ENCODE measurements around the gene PRDM7. TPM values are rescaled to one million over a fixed set of nuclear protein-coding genes. Genes with fewer than 3 reads are reported as not detected.

PRDM7 gene
- total and polyA plus RNA-seq, 12 donors = not detected

GRCh38 chr16:90019543-90020259 is 57.4 kb downstream of the PRDM7 start:
- peak in 1 of 6 experiments; percentile 45 for TF ChIP-seq CTCF (IDR thresholded peaks at IDR 0.05)
- no peak for TF ChIP-seq POLR2A (IDR thresholded peaks at IDR 0.05)
- 0 to 7% (median 3%) methylated on average over 1 to 57 of the region's 57 CpGs for WGBS, 4 donors
- no peaks in the 10 kb centered on the region for H3K27me3 ChIP-seq
- peak in 2 of 7 donors; percentile 36 to 50 for DNase-seq
- intact Hi-C loops (cut with DNase I) = no loop called here
- H3K36me3 ChIP-seq (replicated peaks in 1 of 2) = no peaks in the 10 kb centered on the region
- peak overlapping the region in 2 of 5 donors; percentile 28 to 69 for H3K27ac ChIP-seq
- peak overlapping the region in 2 of 4 donors; percentile 67 to 86 for H3K4me3 ChIP-seq
- peaks cover 8 to 28% of the 10 kb centered on the region in 2 donors for H3K4me1 ChIP-seq (replicated peaks in 1 of 2)
- no peaks in the 10 kb centered on the region for H3K9me3 ChIP-seq (replicated peaks in 1 of 3)

- Histone ChIP-seq H3K9me3 (replicated peaks in 1 of 3) (no peaks in the 10 kb centered on the region), H3K27me3 (no peaks in the 10 kb centered on the region), H3K36me3 (replicated peaks in 1 of 2) (no peaks in the 10 kb centered on the region), H3K4me3 (peak within 1 kb of the TSS in 3 of 4 donors; percentile 25 to 86 (median 67)), H3K4me1 (replicated peaks in 1 of 2) (peaks cover 8 to 28% of the 10 kb centered on the region in 2 donors), H3K27ac (peak within 1 kb of the TSS in 2 of 5 donors; percentile 28 to 69)
- intact Hi-C loops (cut with DNase I) = no loop called here
- peak in 2 of 7 donors; percentile 30 to 65 for DNase-seq
- WGBS, 4 donors = 0 to 4% (median 3%) methylated on average over 17 to 103 of the region's 103 CpGs
- TF ChIP-seq CTCF (IDR thresholded peaks at IDR 0.05) (no peak), POLR2A (IDR thresholded peaks at IDR 0.05) (no peak)
Measured at GRCh38 chr16:90018652-90019542, 58.2 kb downstream of the PRDM7 start, which contains the start of gene DBNDD1. DBNDD1 (minus strand) TSS chr16:90019456; CDS start chr16:90019341, 115 bp downstream.

- no peak for DNase-seq
- Histone ChIP-seq H3K4me1 (replicated peaks in 1 of 2) (peaks cover 8 to 25% of the 10 kb centered on the region in 2 donors), H3K27ac (no peak overlapping the region), H3K9me3 (replicated peaks in 1 of 3) (no peaks in the 10 kb centered on the region), H3K4me3 (peak overlapping the region in 1 of 4 donors; percentile 86), H3K36me3 (replicated peaks in 1 of 2) (no peaks in the 10 kb centered on the region), H3K27me3 (no peaks in the 10 kb centered on the region)
- intact Hi-C loops (cut with DNase I) = no loop called here
- 0 to 56% (median 36%) methylated on average over 2 to 7 of the region's 7 CpGs for WGBS, 4 donors
- TF ChIP-seq CTCF (IDR thresholded peaks at IDR 0.05) (no peak), POLR2A (IDR thresholded peaks at IDR 0.05) (no peak)
Measured at GRCh38 chr16:90018297-90018651, 58.9 kb downstream of the PRDM7 start.

- H3K36me3 ChIP-seq (replicated peaks in 1 of 2) = no peaks in the 10 kb centered on the region
- H3K27me3 ChIP-seq = no peaks in the 10 kb centered on the region
- no peak for DNase-seq
- H3K4me3 ChIP-seq = no peak overlapping the region
- H3K9me3 ChIP-seq (replicated peaks in 1 of 3) = no peaks in the 10 kb centered on the region
- TF ChIP-seq POLR2A (IDR thresholded peaks at IDR 0.05) = no peak
- peaks cover 8 to 15% of the 10 kb centered on the region in 2 donors for H3K4me1 ChIP-seq (replicated peaks in 1 of 2)
- WGBS, 4 donors = 64 to 81% (median 67%) methylated on average over 8 to 11 of the region's 11 CpGs
- intact Hi-C loops (cut with DNase I) = no loop called here
- no peak overlapping the region for H3K27ac ChIP-seq
Measured at GRCh38 chr16:90016339-90016950, 60.7 kb downstream of the PRDM7 start.

All from adrenal gland (tissue), 12 donors.